HUDEP-2 (cell line): ENCODE results near the gene POGK.
A peak's percentile ranks its signal among the peaks of the same experiment; 100 is the strongest.

Experiments used
- DNase-seq, 76 experiments: peaks; one replicate each; lab custom pipeline; 2025; ENCODE audit not compliant: unreplicated experiment in 76 of 76; lab: John Stamatoyannopoulos, UW

Gene POGK

GRCh38 chr1:166900987-166901386 is 61.7 kb downstream of the POGK start:
- no peak for DNase-seq

- no peak for DNase-seq
Measured at GRCh38 chr1:166902279-166902678, 63.0 kb downstream of the POGK start.

GRCh38 chr1:166903232-166903631 is 64.0 kb downstream of the POGK start:
- peak in 15 of 76 experiments; percentile 2 to 51 (median 13) for DNase-seq

GRCh38 chr1:166905136-166905535 is 65.9 kb downstream of the POGK start:
- DNase-seq = no peak

- DNase-seq = no peak
Measured at GRCh38 chr1:166905900-166906299, 66.6 kb downstream of the POGK start.
